Stimulated activated CD8-positive, alpha-beta memory T cell treated with anti-CD3 and anti-CD28 coated beads, Interleukin-4, amount 100 ng/mL, for 4 hours (primary cell): ENCODE data around the gene CCT3.
A peak's percentile ranks its signal among the peaks of the same experiment; 100 is the strongest.
"Not testable (repeated sequence)": the region's sequence is repeated elsewhere in the genome, so short reads cannot be mapped to it uniquely, and the experiment has no call there.

Experiments used
- DNase-seq, 2 donors: peaks; one replicate each; pipeline ENCODE4 v3.0.0-alpha.2; 2020; ENCODE audit warnings: low read depth in 2 of 2, low spot score in 1 of 2

Gene CCT3

GRCh38 chr1:156337052-156337887 lies 822 bp downstream of the CCT3 start:
- DNase-seq: no peak

DNA sequence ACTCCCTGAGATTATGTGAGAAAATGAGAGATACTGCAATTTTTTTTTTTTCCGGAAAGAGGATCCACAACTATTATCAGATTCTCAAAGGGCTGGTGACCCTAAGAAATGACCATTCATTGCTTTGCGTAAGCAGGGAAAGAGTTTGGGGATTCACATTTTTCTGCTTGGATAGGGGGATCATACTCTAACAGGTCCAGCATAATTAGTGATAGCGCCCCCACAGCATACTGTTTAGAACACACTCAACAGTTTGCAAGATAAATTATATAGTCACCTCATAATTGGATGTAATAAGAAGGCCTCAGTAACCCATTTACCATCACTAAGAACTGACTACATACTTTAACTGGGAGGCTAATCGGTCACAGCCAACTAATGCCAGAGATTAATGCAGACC lies 1.9 kb downstream of the CCT3 start:
- no peak for DNase-seq

- not testable (repeated sequence) for DNase-seq
These were observed 14.9 kb downstream of the CCT3 start for GRCh38 chr1:156323179-156323578.

- DNase-seq: no peak
These were observed 17.5 kb downstream of the CCT3 start for GRCh38 chr1:156320560-156320959.

DNA sequence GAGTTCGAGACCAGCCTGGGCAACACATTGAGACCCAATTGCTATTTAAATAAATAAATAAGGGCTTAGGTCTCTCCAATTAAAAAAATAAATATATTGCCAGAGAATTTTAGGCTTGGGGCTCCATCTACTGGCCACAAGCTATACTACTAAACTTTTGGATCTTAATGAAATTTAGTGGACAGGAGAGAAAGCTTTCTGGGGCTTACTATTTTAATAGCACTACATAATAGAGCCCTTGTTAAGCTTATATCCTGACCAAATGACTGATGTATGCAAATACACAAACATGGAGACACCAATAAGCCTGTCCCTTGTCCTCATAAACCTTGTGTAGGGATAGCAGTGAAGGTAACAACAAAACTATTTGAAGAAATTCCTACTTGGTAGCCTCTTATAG lies 18.4 kb downstream of the CCT3 start:
- no peak for DNase-seq

GRCh38 chr1:156316909-156317308 lies 21.2 kb downstream of the CCT3 start:
- DNase-seq: no peak

DNA sequence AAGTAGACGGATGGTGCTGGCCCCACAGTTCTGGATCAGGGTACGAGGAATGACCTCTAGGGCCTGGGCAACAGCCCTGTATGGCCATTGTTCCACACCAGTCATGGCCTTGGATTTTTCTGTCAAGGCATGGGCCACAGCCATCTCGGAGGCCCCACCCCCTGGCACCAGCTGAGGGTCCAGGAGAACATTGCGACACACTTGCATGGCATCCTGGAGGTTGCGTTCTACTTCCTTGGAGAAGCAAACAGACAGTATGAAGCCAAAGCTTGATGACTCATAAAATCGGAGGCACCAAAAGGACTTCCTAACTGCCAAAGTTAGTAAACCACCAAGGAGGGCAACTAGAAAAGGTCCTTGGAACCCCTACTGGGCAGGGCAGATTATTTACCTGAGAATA lies 27.1 kb downstream of the CCT3 start:
- DNase-seq: no peak

- DNase-seq: no peak
These were observed 30.0 kb downstream of the CCT3 start for GRCh38 chr1:156308078-156308477.

DNA sequence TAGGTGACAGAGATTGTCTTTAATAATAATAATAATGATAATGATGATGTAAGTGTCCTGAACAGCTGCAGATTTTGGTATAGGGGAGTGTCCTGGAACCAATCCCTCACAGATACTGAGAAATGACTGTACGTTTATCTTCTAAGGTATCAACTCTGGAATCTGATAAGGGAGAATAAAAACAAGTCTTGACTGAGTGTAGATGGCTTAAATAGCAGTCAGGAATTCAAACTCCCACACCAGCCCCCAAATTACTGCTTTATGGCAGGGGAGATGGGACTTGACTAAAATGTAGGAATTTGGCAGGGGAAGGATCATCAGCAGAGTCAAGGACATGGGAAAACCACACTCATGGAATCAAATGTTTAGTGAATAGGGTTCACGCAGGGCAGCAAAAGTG lies 32.9 kb downstream of the CCT3 start:
- DNase-seq: no peak

- DNase-seq: no peak
These were observed 34.9 kb downstream of the CCT3 start for GRCh38 chr1:156303241-156303640.

- DNase-seq: no peak
These were observed 39.2 kb downstream of the CCT3 start, which contains the start of gene VHLL for GRCh38 chr1:156298852-156299357. Gene VHLL, minus strand, starts transcription at chr1:156299307. Its CDS starts 118 bp downstream, at chr1:156299189.

DNA sequence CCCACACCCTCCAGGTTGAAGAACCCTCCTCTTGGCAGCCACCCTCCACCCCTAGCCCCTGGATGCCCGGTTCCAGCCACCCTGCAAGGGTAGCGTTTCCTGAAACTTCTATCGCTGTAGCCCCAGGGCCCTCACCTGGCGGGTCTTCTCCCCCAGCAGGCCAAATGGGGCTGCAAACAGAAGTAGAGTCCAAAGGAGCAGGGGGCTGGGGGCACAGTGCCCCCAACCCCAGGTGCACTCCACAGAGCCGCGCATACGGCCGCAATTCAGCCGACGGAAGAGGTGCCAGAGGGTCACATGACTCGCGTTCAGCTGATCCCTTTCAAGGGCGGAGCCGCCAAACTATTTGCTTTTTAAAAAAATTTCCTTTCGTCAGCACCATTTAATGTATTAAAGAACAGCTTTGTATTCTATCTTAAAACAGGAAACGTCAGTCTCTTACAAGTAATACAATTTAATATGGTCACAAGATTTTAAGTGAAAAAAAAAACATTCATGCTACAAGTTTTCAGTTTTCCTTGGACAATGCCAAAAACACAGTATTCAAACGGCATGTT lies 42.6 kb downstream of the CCT3 start, which contains the start of gene GLMP:
Gene GLMP (minus strand): TSS at position 289 of the 557 bp plus-strand sequence. CDS start 34 bp downstream, at position 255.
- peak in 1 of 2 donors; percentile 16 for DNase-seq

GRCh38 chr1:156293895-156294294 lies 44.2 kb downstream of the CCT3 start:
- no peak for DNase-seq

DNA sequence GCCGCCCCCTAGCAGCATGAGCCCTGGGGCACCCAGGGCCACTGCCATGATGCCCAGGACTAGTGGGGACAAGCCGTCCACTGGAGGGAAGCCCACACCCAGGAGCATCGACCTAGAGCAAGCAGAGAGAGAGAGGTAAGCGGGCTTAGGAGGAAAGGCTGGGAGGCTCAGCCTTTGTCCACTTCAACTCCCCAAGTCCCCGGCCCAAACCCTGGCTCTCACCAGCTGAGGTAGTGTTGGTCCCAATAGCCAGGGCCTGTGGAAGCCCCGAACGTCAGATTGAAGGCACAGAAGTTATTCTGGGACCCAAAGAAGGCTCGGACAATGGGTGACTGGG lies 45.0 kb downstream of the CCT3 start:
- no peak for DNase-seq

- DNase-seq: no peak
These were observed 46.6 kb downstream of the CCT3 start for GRCh38 chr1:156291226-156292061.

DNA sequence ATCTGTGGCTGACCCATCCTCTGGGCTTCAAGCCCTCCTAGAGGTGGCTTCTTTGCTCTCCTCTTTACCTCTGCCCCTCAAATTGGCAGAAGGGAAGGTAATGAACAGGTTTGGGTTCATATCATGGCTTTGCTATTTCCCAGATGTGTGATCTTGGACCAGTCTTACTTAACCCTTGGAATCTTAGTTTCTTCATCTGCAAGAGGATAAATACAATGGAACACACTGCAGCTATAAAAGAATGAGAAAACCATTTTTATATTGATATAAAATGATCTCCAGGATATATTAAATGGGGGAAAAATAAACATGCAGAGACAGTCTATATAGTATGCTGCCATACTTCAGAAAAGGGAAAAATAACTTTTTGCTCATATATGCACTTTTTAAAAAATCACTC lies 48.2 kb downstream of the CCT3 start:
- no peak for DNase-seq

GRCh38 chr1:156286061-156286460 lies 52.0 kb downstream of the CCT3 start:
- DNase-seq: no peak

DNA sequence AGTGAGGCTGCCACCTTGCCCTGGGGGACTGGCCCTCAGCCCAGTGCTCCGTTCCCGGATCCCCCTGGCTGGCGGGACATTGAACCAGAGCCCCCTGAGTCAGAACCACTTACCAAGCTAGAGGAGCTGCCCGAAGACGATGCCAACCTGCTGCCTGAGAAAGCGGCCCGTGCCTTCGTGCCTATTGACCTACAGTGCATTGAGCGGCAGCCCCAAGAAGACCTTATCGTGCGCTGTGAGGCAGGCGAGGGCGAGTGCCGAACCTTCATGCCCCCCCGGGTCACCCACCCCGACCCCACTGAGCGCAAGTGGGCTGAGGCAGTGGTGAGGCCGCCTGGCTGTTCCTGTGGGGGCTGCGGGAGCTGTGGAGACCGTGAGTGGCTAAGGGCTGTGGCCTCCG lies 52.7 kb downstream of the CCT3 start:
- DNase-seq: no peak

GRCh38 chr1:156284757-156285156 lies 53.3 kb downstream of the CCT3 start:
- no peak for DNase-seq

DNA sequence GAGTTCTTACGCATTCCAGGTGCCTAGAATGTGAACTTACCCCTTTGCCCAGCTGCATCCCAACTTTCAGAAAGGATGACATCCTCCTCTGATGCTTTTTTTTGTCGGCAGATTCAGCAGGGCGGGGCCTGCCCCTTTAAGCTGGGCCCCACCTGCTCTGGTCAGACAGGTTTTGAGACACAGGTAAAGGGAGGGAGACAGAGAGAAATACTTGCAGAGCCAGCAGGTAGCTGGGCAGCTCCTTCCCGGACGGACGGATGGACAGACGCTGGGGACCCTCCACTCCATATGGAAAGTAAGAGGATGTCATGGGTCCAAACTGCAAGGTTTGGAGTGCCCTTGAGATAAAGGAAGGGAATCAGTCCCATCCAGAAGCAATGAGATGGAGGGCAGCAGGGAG lies 54.0 kb downstream of the CCT3 start, which contains the start of gene TMEM79:
Gene TMEM79 (plus strand): TSS at position 214 of the 400 bp plus-strand sequence. CDS start 902 bp downstream, outside the sequence.
- no peak for DNase-seq

- no peak for DNase-seq
These were observed 54.6 kb downstream of the CCT3 start for GRCh38 chr1:156283521-156283920.
